GM19468 (cell line): ENCODE measurements around the gene PPP1R9A.
A peak's percentile ranks its signal among the peaks of the same experiment; 100 is the strongest.

Source experiments
- ATAC-seq: cut with Tn5 transposase; IDR thresholded peaks from one replicate; pipeline ENCODE4 v1.9.1; 2021; ENCODE audit warnings: mild to moderate bottlenecking, moderate library complexity, moderate number of reproducible peaks; ENCODE audit not compliant: unreplicated experiment; ENCODE audit errors: extremely low read depth

PPP1R9A gene

DNA sequence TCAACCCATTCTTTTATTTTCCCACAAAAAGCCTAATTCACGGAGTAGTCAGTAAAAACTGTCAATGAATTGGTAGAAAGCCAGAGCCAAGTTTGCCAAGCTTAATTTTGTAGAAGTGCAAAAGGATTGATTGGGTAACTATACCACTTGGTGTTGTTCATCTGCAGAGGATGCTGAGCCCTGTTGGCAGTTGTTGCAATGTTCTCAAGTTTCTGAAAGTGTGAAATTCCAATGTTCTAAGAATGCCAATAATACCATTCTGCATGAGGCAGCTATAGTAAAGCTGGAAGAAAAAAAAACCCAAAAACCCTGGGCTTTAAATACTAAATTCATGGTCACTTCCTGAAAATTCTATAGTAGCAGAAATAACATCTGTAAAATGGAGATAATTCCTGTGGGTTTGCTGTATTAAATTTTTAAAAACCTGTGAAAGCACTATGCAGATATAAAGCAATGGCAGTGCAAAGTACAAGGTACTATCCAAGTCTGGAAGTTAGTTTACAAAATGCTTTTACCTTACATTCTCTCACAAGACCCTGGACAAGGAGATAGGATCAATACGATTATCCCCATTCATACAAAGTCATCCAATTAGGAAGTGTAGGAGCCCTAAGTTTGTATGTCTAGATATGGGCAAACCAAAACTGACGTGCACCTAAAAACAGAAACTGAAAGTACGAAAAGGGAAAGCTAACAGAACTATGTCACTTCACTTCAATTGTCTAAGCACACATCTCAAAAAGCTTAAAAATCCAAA lies 423.0 kb downstream of the PPP1R9A start:
- peak; percentile 97 for ATAC-seq

DNA sequence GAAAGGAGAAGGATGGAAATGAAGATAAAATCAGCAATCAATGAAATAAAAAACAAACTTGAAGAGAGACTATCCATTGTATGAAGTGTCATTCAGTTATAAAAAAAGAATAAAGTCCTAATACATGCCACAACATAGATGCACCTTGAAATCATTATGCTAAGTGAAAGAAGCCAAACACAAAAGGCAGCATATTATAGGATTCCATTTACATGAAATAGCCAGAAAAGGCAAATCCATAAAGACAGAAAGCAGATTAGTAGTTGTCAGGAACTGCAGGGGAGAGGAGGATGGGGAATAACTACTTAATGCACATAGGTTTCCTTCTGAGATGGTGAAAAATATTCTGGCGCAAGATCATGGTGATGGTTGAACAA lies 423.6 kb downstream of the PPP1R9A start:
- ATAC-seq: no peak

DNA sequence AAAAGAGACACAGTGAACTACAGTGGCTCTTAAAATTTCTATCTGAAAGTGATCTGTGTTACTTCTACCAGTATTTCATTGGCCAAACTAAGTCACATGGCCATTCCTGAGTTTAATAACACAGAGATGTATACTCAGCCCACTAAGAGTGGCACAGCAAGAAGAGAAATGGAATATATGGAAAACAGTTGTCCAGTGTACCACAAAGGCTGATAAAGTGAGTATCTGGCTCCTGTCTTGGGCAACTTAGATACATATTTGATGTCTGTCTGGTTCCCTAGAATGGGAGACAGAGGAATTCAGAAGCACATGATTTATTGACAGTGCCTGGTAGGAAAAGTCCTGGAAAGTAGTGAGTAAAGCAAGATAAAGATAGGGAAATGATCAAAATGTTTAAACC lies 427.1 kb downstream of the PPP1R9A start:
- no peak for ATAC-seq

GRCh38 chr7:95335093-95335492 lies 427.7 kb downstream of the PPP1R9A start:
- no peak for ATAC-seq

GRCh38 chr7:95338832-95339231 lies 431.4 kb downstream of the PPP1R9A start:
- no peak for ATAC-seq

DNA sequence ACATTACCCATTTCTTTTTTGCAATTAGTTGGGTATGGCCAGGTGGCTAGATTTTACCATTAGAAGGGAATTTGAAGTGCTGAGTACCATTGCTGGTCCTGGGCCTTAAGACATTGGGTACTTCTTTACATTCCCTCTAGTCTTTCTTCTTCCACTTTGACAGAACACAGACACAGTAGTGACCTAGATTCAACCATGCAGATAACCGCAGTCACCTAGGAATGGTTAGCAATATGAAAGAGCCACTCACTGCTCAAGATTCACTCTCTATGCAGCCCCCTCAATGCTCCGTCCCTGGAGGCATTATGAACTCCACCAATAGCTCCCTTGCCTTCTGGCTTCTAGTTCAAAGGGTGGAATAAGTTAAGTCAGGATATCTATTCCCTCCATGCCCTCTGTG lies 433.1 kb downstream of the PPP1R9A start:
- no peak for ATAC-seq

- no peak for ATAC-seq
Measured at GRCh38 chr7:95342029-95342428, 434.6 kb downstream of the PPP1R9A start.

DNA sequence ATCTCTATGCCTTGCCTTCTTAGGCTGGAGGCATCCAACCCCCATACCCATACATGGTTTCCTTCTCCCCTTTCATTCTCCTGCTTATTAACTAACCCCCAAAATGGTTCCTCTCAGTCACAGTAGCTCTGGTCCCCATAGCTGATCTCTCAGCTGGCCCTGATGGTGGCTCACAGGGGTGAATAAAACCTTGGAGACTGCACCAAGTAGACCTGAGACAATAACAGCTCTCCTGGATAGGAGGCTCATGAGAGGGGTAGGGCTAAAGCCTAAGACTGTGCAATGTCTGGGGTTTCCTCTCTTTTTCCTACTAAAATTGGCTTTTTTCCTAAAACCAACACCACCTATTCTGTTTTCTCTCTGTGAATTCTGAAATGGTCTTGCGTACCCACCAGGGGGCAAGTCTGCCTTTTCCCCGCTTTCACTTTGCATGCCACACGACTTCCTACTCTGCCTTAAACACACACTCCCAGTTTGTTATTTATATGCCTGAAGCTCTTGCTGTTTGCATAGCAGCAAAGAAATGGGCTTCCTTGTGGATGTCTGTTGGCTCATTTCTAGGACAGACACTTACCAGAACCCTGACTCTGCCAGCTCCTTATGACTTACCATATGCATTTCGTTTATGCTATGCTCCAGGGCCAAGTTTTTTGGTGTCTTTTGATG lies 435.4 kb downstream of the PPP1R9A start:
- ATAC-seq: no peak
